22Rv1 (cell line): ENCODE measurements around the gene TMEM255B.

Experiments
- H3K27ac ChIP-seq: fragments of 450-650 bp; 2 replicates; pipeline ENCODE4 v1.5.1; 2017
- CTCF ChIP-seq: fragments of 450-650 bp; IDR thresholded peaks from 2 replicates; pipeline ENCODE4 v1.5.1; 2017; ENCODE audit warnings: mild to moderate bottlenecking
- ZFX ChIP-seq: fragments of 450-650 bp; IDR thresholded peaks from 2 replicates; pipeline ENCODE4 v1.6.1; 2017; ENCODE audit warnings: antibody characterized with exemption, borderline replicate concordance

The TMEM255B gene

GRCh38 chr13:113815151-113816058 is 56.4 kb downstream of the TMEM255B start:
- TF ChIP-seq CTCF (no peak), ZFX (no peak)
- peak overlapping the region; percentile 85 for H3K27ac ChIP-seq

GRCh38 chr13:113816254-113816929 is 57.4 kb downstream of the TMEM255B start:
- peak overlapping the region; percentile 85 for H3K27ac ChIP-seq
- TF ChIP-seq CTCF (no peak), ZFX (no peak)

GRCh38 chr13:113816946-113817859 is 58.2 kb downstream of the TMEM255B start:
- H3K27ac ChIP-seq, result no peak overlapping the region
- TF ChIP-seq CTCF (peak; percentile 78), ZFX (no peak)

- TF ChIP-seq ZFX, result no peak
- no peak for TF ChIP-seq CTCF
- no peak overlapping the region for H3K27ac ChIP-seq
These were observed 59.0 kb downstream of the TMEM255B start for GRCh38 chr13:113817860-113818691.

GRCh38 chr13:113818700-113819295 is 59.8 kb downstream of the TMEM255B start:
- H3K27ac ChIP-seq, result no peak overlapping the region
- no peak for TF ChIP-seq ZFX
- TF ChIP-seq CTCF, result no peak

- no peak for TF ChIP-seq ZFX
- TF ChIP-seq CTCF, result no peak
- H3K27ac ChIP-seq, result no peak overlapping the region
These were observed 60.3 kb downstream of the TMEM255B start for GRCh38 chr13:113819341-113819730.
